ENCODE measurements around the gene LRP1B. TPM values are rescaled to one million over a fixed set of nuclear protein-coding genes. Genes with fewer than 3 reads are reported as not detected.

The LRP1B gene
- 1.2 and 3.9 TPM in 2 replicates for total RNA-seq

GRCh38 chr2:142131010-142131669 is at the start of gene LRP1B:
TSS of gene LRP1B (minus strand) at chr2:142131016. CDS start at chr2:142130729, 287 bp downstream.

